ENCODE measurements around the gene WDR18.

WDR18 gene

DNA sequence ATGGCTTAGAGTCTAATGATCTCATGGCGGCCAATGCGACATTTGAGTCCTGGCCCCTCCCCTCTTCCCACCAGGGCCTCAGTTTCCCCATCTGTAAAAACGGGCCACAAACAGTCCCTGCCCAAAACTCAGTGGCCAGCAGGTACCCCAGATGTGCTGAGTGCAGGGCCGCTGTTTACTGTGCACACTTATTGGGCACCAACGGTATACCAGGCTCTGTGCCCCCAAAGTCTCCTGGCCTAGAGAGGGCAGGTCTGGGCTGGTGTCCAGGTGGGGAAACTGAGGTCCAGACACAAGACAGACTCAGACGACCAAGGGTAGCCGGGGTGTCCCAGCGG lies 23.6 kb upstream of the WDR18 start:
- H3K4me3 ChIP-seq (ENCODE audit: low read depth, low read length): no peak overlapping the region
- TF ChIP-seq, protein P1, sequence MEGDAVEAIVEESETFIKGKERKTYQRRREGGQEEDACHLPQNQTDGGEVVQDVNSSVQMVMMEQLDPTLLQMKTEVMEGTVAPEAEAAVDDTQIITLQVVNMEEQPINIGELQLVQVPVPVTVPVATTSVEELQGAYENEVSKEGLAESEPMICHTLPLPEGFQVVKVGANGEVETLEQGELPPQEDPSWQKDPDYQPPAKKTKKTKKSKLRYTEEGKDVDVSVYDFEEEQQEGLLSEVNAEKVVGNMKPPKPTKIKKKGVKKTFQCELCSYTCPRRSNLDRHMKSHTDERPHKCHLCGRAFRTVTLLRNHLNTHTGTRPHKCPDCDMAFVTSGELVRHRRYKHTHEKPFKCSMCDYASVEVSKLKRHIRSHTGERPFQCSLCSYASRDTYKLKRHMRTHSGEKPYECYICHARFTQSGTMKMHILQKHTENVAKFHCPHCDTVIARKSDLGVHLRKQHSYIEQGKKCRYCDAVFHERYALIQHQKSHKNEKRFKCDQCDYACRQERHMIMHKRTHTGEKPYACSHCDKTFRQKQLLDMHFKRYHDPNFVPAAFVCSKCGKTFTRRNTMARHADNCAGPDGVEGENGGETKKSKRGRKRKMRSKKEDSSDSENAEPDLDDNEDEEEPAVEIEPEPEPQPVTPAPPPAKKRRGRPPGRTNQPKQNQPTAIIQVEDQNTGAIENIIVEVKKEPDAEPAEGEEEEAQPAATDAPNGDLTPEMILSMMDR (IDR thresholded peaks at IDR 0.05; ENCODE audit: low read depth, low read length): no peak
- no peak for DNase-seq (ENCODE audit: low read depth, low spot score)
- in situ Hi-C loops (cut with HindIII; ENCODE audit: low sequenced_read_pairs): no loop called here

- DNase-seq (ENCODE audit: low read depth, low spot score): no peak
- in situ Hi-C loops (cut with HindIII; ENCODE audit: low sequenced_read_pairs): no loop called here
- TF ChIP-seq, protein P1 (IDR thresholded peaks at IDR 0.05; ENCODE audit: low read depth, low read length): no peak
- no peak overlapping the region for H3K4me3 ChIP-seq (ENCODE audit: low read depth, low read length)
These were observed 22.1 kb upstream of the WDR18 start for GRCh38 chr19:961866-962620.

DNA sequence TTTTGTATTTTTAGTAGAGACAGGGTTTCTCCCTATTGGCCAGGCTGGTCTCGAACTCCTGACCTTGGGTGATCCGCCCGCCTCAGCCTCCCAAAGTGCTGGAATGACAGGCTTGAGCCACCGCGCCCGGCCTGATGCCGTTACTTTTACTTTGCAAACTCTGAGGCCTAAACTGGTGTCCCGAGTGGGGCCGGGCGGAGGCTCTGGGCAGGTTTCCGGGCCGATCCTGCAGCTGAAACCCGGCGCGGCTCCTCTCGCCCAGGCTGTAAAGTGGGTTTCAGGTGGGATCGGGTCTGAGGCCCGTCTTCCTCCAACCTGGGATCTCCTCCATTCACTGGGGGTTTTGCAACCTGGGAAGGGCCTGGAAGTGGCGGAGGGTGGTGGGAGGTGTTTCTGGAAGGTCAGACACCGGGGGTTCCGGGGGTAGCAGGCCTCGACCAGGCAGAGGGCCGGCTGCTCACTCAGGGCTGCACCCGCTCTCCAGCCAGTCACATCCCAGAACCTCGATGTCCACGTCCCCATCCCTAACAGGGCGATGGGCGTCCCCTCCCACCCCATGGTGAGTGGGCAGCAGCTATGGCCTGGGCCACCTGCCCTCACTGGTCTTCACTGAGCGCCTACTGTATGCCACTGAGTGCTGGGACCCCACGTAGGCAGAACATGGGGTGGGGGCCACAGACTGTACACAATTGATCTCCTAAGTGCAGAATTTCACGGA lies 21.3 kb upstream of the WDR18 start:
- in situ Hi-C loops (cut with HindIII; ENCODE audit: low sequenced_read_pairs): no loop called here
- DNase-seq (ENCODE audit: low read depth, low spot score): no peak

DNA sequence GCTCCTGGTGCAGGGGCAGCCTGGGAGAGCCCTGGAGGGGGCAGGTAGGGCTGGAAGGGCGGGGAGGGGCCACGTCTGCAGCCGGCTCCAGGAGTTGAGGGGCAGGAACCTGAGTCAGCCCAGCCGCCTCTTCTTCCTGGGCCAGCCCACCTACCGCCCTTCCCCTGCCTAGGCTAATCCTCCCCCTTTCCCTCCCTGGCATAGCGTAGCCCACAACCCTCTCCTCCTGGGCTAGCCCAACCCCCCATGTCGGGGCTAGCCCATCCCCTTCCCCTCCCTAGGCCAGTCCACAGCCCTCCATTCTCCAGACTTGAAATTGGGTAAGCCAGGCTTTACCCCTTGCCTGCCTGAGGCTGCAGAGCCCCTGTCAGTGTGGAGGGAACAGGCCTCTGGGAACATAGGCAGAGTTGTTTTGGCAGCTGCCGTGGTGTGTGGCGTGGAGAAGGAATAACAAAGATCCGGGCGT lies 20.6 kb upstream of the WDR18 start:
- H3K4me3 ChIP-seq (ENCODE audit: low read depth, low read length): no peak overlapping the region
- TF ChIP-seq, protein P1 (IDR thresholded peaks at IDR 0.05; ENCODE audit: low read depth, low read length): no peak
- no peak for DNase-seq (ENCODE audit: low read depth, low spot score)
- in situ Hi-C loops (cut with HindIII; ENCODE audit: low sequenced_read_pairs): no loop called here

More for the DNA sequence above, 21.3 kb upstream of the WDR18 start:
- no peak overlapping the region for H3K4me3 ChIP-seq (ENCODE audit: low read depth, low read length)
- TF ChIP-seq, protein P1 (IDR thresholded peaks at IDR 0.05; ENCODE audit: low read depth, low read length): no peak

DNA sequence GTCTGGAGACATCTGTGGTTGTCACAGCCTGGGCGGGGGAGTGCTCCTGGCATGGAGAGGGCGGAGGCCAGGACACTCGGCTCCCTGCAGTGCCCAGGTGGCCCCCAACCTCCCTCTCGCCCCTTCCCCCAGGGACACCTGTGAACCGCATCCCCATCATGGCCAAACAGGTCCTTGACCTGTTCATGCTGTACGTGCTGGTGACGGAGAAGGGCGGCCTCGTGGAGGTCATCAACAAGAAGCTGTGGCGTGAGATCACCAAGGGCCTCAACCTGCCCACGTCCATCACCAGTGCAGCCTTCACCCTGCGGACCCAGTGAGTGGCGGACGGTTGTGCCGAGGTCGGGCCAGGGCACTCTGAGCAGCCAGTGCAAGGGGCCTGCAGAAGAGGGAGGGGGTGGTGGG lies 20.0 kb upstream of the WDR18 start:
- TF ChIP-seq, protein P1 (IDR thresholded peaks at IDR 0.05; ENCODE audit: low read depth, low read length): no peak
- DNase-seq (ENCODE audit: low read depth, low spot score): no peak
- H3K4me3 ChIP-seq (ENCODE audit: low read depth, low read length): no peak overlapping the region
- in situ Hi-C loops (cut with HindIII; ENCODE audit: low sequenced_read_pairs): no loop called here

DNA sequence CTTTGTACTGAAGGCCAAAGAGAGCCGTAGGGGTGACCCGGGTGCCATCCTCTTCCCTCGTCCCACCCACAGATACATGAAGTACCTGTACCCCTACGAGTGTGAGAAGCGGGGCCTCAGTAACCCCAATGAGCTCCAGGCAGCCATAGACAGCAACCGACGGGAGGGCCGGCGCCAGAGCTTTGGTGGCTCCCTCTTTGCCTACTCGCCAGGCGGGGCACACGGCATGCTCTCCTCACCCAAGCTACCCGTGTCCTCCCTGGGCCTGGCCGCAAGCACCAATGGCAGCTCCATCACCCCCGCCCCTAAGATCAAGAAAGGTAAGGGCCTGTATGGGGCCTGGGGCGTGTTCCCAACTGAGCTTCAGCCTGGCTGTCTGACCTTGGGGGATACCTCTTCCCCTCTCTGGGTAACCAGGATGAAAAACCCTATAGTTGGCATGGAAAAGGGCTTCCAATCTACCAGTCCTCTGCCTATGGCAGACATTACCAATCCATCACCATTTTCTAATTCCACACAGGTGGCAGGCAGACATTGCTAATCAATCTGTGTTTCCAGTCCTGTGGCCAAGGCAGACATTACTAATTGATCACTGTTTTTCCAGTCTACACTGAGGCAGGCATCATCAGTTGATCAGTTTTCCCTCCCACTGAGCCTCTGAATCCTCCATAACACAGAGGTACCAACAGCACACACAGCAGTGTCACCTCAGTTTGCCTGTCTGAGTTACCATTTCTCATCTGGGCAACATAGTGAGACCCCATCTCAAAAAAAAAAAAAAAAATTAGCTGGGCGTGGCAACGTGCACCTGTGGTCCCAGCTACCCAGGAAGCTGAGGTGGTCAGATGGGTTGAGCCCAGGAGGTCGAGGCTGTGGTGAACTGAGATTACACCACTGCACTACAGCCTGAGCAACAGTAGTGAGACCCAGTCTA lies 19.1 kb upstream of the WDR18 start:
- no peak overlapping the region for H3K4me3 ChIP-seq (ENCODE audit: low read depth, low read length)
- in situ Hi-C loops (cut with HindIII; ENCODE audit: low sequenced_read_pairs): no loop called here
- TF ChIP-seq, protein P1 (IDR thresholded peaks at IDR 0.05; ENCODE audit: low read depth, low read length): no peak
- DNase-seq (ENCODE audit: low read depth, low spot score): no peak

Measured in astrocyte of the spinal cord (primary cell).